HepG2 (cell line): ENCODE results near the gene OPRM1. TPM values are rescaled to one million over a fixed set of nuclear protein-coding genes. Genes with fewer than 3 reads are reported as not detected.

ENCODE experiments used
- ATAC-seq: fragments of 200-7000 bp; cut with Tn5 transposase; 3 replicates; pipeline ENCODE4 v1.9.1; 2020; ENCODE audit warnings: mild to moderate bottlenecking, moderate library complexity
- BruUV-seq: library from RNA; stranded (reverse); fragments of 400-500 nt; replicated peaks from 2 replicates; lab custom pipeline; 2021; lab: Mats Ljungman, UMichigan
- CTCF ChIA-PET: fragments of 300-600 bp; formaldehyde crosslinking; extraction: SDS; loops from one replicate; lab custom pipeline; 2021; ENCODE audit warnings: low total read pairs, inconsistent platforms, low intra/inter-chr PET ratio; lab: Yijun Ruan, JAX
- POLR2A ChIA-PET: fragments of 350-600 bp; sonication (Branson Sonifier 250); formaldehyde crosslinking; loops from one replicate; lab custom pipeline; 2020; ENCODE audit warnings: antibody characterized with exemption, inconsistent platforms; lab: Yijun Ruan, JAX
- DNase-seq: peaks from one replicate; pipeline ENCODE4 v3.0.0-alpha.2; 2015; ENCODE audit warnings: low spot score
- FAIRE-seq: peaks from 3 replicates; lab custom pipeline; 2011; peaks lifted over from hg19 to GRCh38; lab: Jason Lieb, UNC
- H2AFZ ChIP-seq: one replicate; pipeline ENCODE4 v1.6.1; 2011; ENCODE audit warnings: low read length, inconsistent platforms
- H3K27ac ChIP-seq: fragments of 300-600 bp; 3 replicates; pipeline ENCODE4 v1.8.0; 2011; ENCODE audit warnings: mixed run types, mild to moderate bottlenecking, mixed read lengths, low read length, inconsistent platforms; ENCODE audit not compliant: insufficient read depth; ENCODE audit errors: extremely low read length
- H3K27me3 ChIP-seq, 2 experiments: fragments of 200-600 bp in 1 of 2; 2 replicates in 1 of 2; 3 replicates in 1 of 2; pipeline versions ENCODE4 v1.6.0 to v1.8.0; 2011; ENCODE audit warnings: low read length in 2 of 2, mild to moderate bottlenecking in 2 of 2, moderate library complexity in 2 of 2, inconsistent platforms in 1 of 2; ENCODE audit not compliant: insufficient read depth in 2 of 2, control insufficient read depth in 1 of 2
- H3K36me3 ChIP-seq, 2 experiments: fragments of 200-600 bp in 1 of 2; replicated peaks in 1 of 2; 2 replicates in 1 of 2; 3 replicates in 1 of 2; pipeline versions ENCODE4 v1.5.1 to v1.8.0; 2011; ENCODE audit warnings: low read length in 2 of 2, inconsistent platforms in 1 of 2; ENCODE audit not compliant: insufficient read depth in 2 of 2, control insufficient read depth in 1 of 2
- H3K4me1 ChIP-seq: 2 replicates; pipeline ENCODE4 v1.5.1; 2012; ENCODE audit warnings: low read length, inconsistent platforms; ENCODE audit not compliant: insufficient read depth
- H3K4me2 ChIP-seq: 2 replicates; pipeline ENCODE4 v1.6.0; 2011; ENCODE audit warnings: low read depth, low read length, inconsistent platforms
- H3K4me3 ChIP-seq, 3 experiments: fragments of 200-600 bp in 1 of 3; sonication (generic), shearing (Covaris generic) in 1 of 3; replicated peaks in 1 of 3; 2 replicates each; pipeline ENCODE4 v1.5.1; 2011 to 2016; ENCODE audit warnings: low read length in 3 of 3, inconsistent platforms in 2 of 3, low read depth in 2 of 3, mild to moderate bottlenecking in 2 of 3, control low read depth in 1 of 3, mixed read lengths in 1 of 3; ENCODE audit not compliant: insufficient read depth in 1 of 3
- H3K79me2 ChIP-seq: one replicate; pipeline ENCODE4 v1.6.1; 2011; ENCODE audit warnings: low read length, inconsistent platforms; ENCODE audit not compliant: insufficient read depth
- H3K9ac ChIP-seq: 2 replicates; pipeline ENCODE4 v1.6.0; 2011; ENCODE audit warnings: mild to moderate bottlenecking, low read depth, low read length, inconsistent platforms; ENCODE audit not compliant: insufficient read depth
- H3K9me3 ChIP-seq: 2 replicates; pipeline ENCODE4 v1.5.1; 2012; ENCODE audit warnings: mild to moderate bottlenecking, low read length
- H4K20me1 ChIP-seq: 2 replicates; pipeline ENCODE4 v1.6.0; 2011; ENCODE audit warnings: inconsistent platforms, mild to moderate bottlenecking, low read length, moderate library complexity; ENCODE audit not compliant: insufficient read depth
- ARNTL ChIP-seq: sonication (generic); formaldehyde crosslinking; IDR thresholded peaks from 2 replicates; pipeline ENCODE4 v1.4.0; 2020; ENCODE audit warnings: mild to moderate bottlenecking, missing genetic modification reagents
- ATF7 ChIP-seq, 2 experiments: fragments of 450-650 bp in 1 of 2; sonication (generic) in 1 of 2; formaldehyde crosslinking in 1 of 2; IDR thresholded peaks; 2 replicates each; pipeline versions ENCODE4 v1.4.0 to v1.6.1; 2016 to 2020; ENCODE audit warnings: antibody characterized with exemption in 1 of 2, mild to moderate bottlenecking in 1 of 2, missing genetic modification reagents in 1 of 2
- BORCS8-MEF2B ChIP-seq: sonication (generic); formaldehyde crosslinking; IDR thresholded peaks from 2 replicates; pipeline ENCODE4 v1.8.0; 2022; ENCODE audit warnings: mild to moderate bottlenecking, missing genetic modification reagents
- EZH2 ChIP-seq: conservative IDR thresholded peaks from 2 replicates; pipeline ENCODE4 v1.6.1; 2012; ENCODE audit warnings: mild to moderate bottlenecking, low read depth, low read length, moderate library complexity
- TCF7 ChIP-seq: sonication (generic); IDR thresholded peaks from 2 replicates; pipeline ENCODE4 v1.6.1; 2016; ENCODE audit warnings: antibody characterized with exemption, low read depth
- ZNF232 ChIP-seq: sonication (generic); formaldehyde crosslinking; IDR thresholded peaks from 2 replicates; pipeline ENCODE4 v1.4.0; 2020; ENCODE audit warnings: missing genetic modification reagents, borderline replicate concordance
- ZNF441 ChIP-seq: sonication (generic); formaldehyde crosslinking; IDR thresholded peaks from 2 replicates; pipeline ENCODE4 v1.7.0; 2021; ENCODE audit warnings: missing genetic modification reagents, borderline replicate concordance
- ZNF501 ChIP-seq: sonication (generic); formaldehyde crosslinking; IDR thresholded peaks from 2 replicates; pipeline ENCODE4 v1.5.1; 2020; ENCODE audit warnings: mild to moderate bottlenecking, moderate library complexity, missing genetic modification reagents
- ZNF546 ChIP-seq: sonication (generic); formaldehyde crosslinking; conservative IDR thresholded peaks from 2 replicates; pipeline ENCODE4 v1.8.1; 2023; ENCODE audit warnings: mild to moderate bottlenecking, missing genetic modification reagents
- ZNF567 ChIP-seq: sonication (generic); formaldehyde crosslinking; IDR thresholded peaks from 2 replicates; pipeline ENCODE4 v1.8.1; 2023; ENCODE audit warnings: mild to moderate bottlenecking, missing genetic modification reagents, borderline replicate concordance
- ZNF572 ChIP-seq: sonication (generic); formaldehyde crosslinking; IDR thresholded peaks from 2 replicates; pipeline ENCODE4 v1.5.1; 2020; ENCODE audit warnings: mild to moderate bottlenecking, missing genetic modification reagents
- WGBS: methylation state at CpG from one replicate; pipeline ENCODE4 v1.1.6; 2017; ENCODE audit warnings: low lambda C conversion rate; 5-methylcytosine and 5-hydroxymethylcytosine counted together
- in situ Hi-C: cut with HindIII; loops from 2 replicates; pipeline ENCODE4 v1.10.0; 2017; ENCODE audit warnings: low pct_unique_long_range_greater_than_20kb; ENCODE audit not compliant: extremely low pct_ligation_motif_present
- intact Hi-C: fragments of 100-400 bp; cut with micrococcal nuclease; formaldehyde crosslinking; loops from one replicate; pipeline ENCODE4 v1.10.0; 2022; ENCODE audit not compliant: unreplicated experiment
- polyA plus RNA-seq, 8 experiments: library from polyadenylated mRNA; depleted of rRNA in 3 of 8; stranded (reverse) in 7 of 8; unstranded in 1 of 8; fragments of >200 nt; fragmentation: Illumina TruSeq in 4 of 8; extraction: Trizol in 4 of 8; gene quantifications; 2 replicates each; pipeline versions ENCODE4 v1.2.1 to v1.2.3, GENCODE V29; 2011 to 2016; ENCODE audit warnings: low read depth in 4 of 8, missing spikeins in 1 of 8, mixed read lengths in 1 of 8; ENCODE audit not compliant: insufficient read depth in 1 of 8
- total RNA-seq, 5 experiments: library from RNA; depleted of rRNA; stranded (reverse); fragments of >200 nt; fragmentation: Illumina TruSeq; extraction: Trizol; gene quantifications; 2 replicates each; pipeline ENCODE4 v1.2.3, GENCODE V29; 2016; ENCODE audit warnings: low read depth in 1 of 5
- TF ChIP-seq, protein P1 (sequence below): fragments of 450-650 bp; IDR thresholded peaks from 2 replicates; pipeline ENCODE4 v1.6.1; 2016
- TF ChIP-seq, protein P2 (sequence below): sonication (generic); formaldehyde crosslinking; IDR thresholded peaks from 2 replicates; pipeline ENCODE4 v1.5.0; 2020; ENCODE audit warnings: missing genetic modification reagents, mild to moderate bottlenecking, borderline replicate concordance

Gene OPRM1
- total and polyA plus RNA-seq, 2 of the 13 experiments (the other 11 are each of a cell fraction or from before 2014, with no cell fraction given) = not detected

DNA sequence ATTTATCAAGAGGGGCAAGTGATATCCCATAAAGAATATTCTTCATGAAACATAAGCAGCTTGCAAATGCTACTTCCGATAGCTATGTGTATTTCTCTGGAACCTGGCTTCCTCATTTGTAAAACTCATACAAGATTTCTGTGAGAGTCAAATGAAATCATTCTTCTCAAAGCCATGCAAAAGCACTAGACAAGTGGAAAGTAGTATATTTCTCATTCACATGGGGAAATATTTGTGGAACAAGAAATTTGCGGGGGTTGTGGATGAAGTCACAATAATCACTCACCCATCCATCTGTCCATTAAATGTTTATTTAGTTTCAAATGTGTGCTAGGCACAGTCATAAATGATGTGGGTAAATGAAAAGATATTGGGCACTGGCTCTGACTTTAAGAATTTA, 167.1 kb downstream of the OPRM1 start (continued):
- no peak for TF ChIP-seq ZNF567
- TF ChIP-seq ZNF546 = no peak
- TF ChIP-seq ZNF232 (CRISPR knock-in tag) = no peak
- TF ChIP-seq, protein P1, sequence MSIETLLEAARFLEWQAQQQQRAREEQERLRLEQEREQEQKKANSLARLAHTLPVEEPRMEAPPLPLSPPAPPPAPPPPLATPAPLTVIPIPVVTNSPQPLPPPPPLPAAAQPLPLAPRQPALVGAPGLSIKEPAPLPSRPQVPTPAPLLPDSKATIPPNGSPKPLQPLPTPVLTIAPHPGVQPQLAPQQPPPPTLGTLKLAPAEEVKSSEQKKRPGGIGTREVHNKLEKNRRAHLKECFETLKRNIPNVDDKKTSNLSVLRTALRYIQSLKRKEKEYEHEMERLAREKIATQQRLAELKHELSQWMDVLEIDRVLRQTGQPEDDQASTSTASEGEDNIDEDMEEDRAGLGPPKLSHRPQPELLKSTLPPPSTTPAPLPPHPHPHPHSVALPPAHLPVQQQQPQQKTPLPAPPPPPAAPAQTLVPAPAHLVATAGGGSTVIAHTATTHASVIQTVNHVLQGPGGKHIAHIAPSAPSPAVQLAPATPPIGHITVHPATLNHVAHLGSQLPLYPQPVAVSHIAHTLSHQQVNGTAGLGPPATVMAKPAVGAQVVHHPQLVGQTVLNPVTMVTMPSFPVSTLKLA = no peak
- no peak for TF ChIP-seq ZNF501 (CRISPR knock-in tag)
- no peak for TF ChIP-seq ARNTL (CRISPR knock-in tag)
- no peak for TF ChIP-seq ZNF572 (CRISPR knock-in tag)
- TF ChIP-seq, protein P2, sequence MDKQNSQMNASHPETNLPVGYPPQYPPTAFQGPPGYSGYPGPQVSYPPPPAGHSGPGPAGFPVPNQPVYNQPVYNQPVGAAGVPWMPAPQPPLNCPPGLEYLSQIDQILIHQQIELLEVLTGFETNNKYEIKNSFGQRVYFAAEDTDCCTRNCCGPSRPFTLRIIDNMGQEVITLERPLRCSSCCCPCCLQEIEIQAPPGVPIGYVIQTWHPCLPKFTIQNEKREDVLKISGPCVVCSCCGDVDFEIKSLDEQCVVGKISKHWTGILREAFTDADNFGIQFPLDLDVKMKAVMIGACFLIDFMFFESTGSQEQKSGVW = no peak

DNA sequence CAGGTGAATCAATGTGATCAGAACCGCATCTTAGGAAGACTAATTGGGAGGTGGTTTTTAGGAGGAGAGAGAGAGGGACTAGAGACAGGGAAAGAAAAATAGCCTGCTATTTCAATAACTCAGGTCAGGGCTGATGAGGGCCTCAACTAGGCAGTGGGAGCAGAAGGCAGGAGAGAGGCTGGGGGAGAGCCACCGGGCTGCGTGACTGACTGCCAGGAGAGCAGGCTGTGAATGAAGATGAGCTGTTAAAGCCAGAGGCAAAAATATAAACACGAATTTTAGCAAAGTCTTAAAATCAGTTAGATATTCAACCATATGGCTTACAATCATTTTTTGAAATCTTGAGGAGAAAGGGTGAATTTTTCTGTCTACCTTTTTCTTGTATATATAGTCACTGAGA, 168.0 kb downstream of the OPRM1 start:
- BruUV-seq = no TSS peak
- Histone ChIP-seq H3K4me2 (no peak overlapping the region), H3K4me1 (no peaks in the 10 kb centered on the region), H4K20me1 (no peaks in the 10 kb centered on the region), H3K27ac (no peak overlapping the region), H3K36me3 (no peaks in the 10 kb centered on the region), H3K9ac (no peak overlapping the region), H2AFZ (no peak overlapping the region), H3K79me2 (no peaks in the 10 kb centered on the region), H3K4me3 (no peak overlapping the region), H3K27me3 (peaks cover 0 to 4% of the 10 kb centered on the region in 2 experiments; a peak in 2 of 5 replicates), H3K9me3 (no peaks in the 10 kb centered on the region)
- no peak for FAIRE-seq
- ChIA-PET CTCF (no interaction called here), POLR2A (interaction anchor here (0.5 kb wide), 1 partner anchor 79 kb away, joined by 3 read pairs; no protein-coding TSS in a partner anchor)
- 4% methylated on average over 4 of the region's 4 CpGs for WGBS
- DNase-seq = no peak
- no peak for TF ChIP-seq BORCS8-MEF2B
- no peak for TF ChIP-seq ZNF441
- TF ChIP-seq EZH2 = no peak
- no peak for TF ChIP-seq TCF7
- TF ChIP-seq ATF7 (IDR thresholded peaks at IDR 0.05) = no peak
- no peak for TF ChIP-seq ATF7 (CRISPR knock-in tag; IDR thresholded peaks at IDR 0.05)
- in situ Hi-C loops (no loop called here), intact Hi-C loops (no loop called here)
- ATAC-seq = no peak
